BLaER1 (cell line): ENCODE measurements around the gene TMEM31.
A peak's percentile ranks its signal among the peaks of the same experiment; 100 is the strongest.

Experiments used
- H3K27ac ChIP-seq: shearing (Covaris generic); formaldehyde crosslinking; 2 replicates; pipeline ENCODE4 v1.8.1; 2022
- H3K27me3 ChIP-seq: shearing (Covaris generic); formaldehyde crosslinking; 2 replicates; pipeline ENCODE4 v1.8.1; 2022
- H3K36me3 ChIP-seq: shearing (Covaris generic); formaldehyde crosslinking; 2 replicates; pipeline ENCODE4 v1.8.1; 2022
- H3K4me1 ChIP-seq: shearing (Covaris generic); formaldehyde crosslinking; 2 replicates; pipeline ENCODE4 v1.8.1; 2022
- H3K4me2 ChIP-seq: shearing (Covaris generic); formaldehyde crosslinking; 2 replicates; pipeline ENCODE4 v1.8.1; 2022
- H3K4me3 ChIP-seq: shearing (Covaris generic); formaldehyde crosslinking; 2 replicates; pipeline ENCODE4 v1.8.1; 2022
- H3K9ac ChIP-seq: shearing (Covaris generic); formaldehyde crosslinking; 2 replicates; pipeline ENCODE4 v1.8.1; 2022
- H3K9me3 ChIP-seq: shearing (Covaris generic); formaldehyde crosslinking; 2 replicates; pipeline ENCODE4 v1.8.1; 2022
- H4K20me1 ChIP-seq: shearing (Covaris generic); formaldehyde crosslinking; 2 replicates; pipeline ENCODE4 v1.8.1; 2022
- Cebpa-rat ChIP-seq: shearing (Covaris generic); IDR thresholded peaks from 2 replicates; pipeline ENCODE4 v1.8.1; 2022

Gene TMEM31

GRCh38 chrX:103686199-103687072 is 24.3 kb upstream of the TMEM31 start, which contains the start of gene MORF4L2:
TSS of gene MORF4L2 (minus strand) at chrX:103686699. CDS start at chrX:103677027, 9,672 bp downstream.
- H3K27me3 ChIP-seq: no peaks in the 10 kb centered on the region
- H4K20me1 ChIP-seq: peaks cover 15% of the 10 kb centered on the region
- peak within 1 kb of the TSS; percentile 73 for H3K4me3 ChIP-seq
- TF ChIP-seq Cebpa-rat: no peak
- H3K9me3 ChIP-seq: peaks cover 4% of the 10 kb centered on the region; the same call in 1 of the 2 replicates
- H3K36me3 ChIP-seq: peaks cover 14% of the 10 kb centered on the region
- H3K27ac ChIP-seq: peak within 1 kb of the TSS; percentile 88
- H3K4me2 ChIP-seq: peak within 1 kb of the TSS; percentile 71
- peaks cover 16% of the 10 kb centered on the region for H3K4me1 ChIP-seq
- H3K9ac ChIP-seq: peak within 1 kb of the TSS; percentile 85

- no peaks in the 10 kb centered on the region for H3K27me3 ChIP-seq
- H3K9ac ChIP-seq: peak overlapping the region; percentile 82
- peak; percentile 80 for TF ChIP-seq Cebpa-rat
These were observed 23.5 kb upstream of the TMEM31 start for GRCh38 chrX:103687073-103687695.

GRCh38 chrX:103687696-103688201 is 23.0 kb upstream of the TMEM31 start:
- no peaks in the 10 kb centered on the region; the same call in 1 of the 2 replicates for H3K27me3 ChIP-seq
- peaks cover 16% of the 10 kb centered on the region for H3K4me1 ChIP-seq
- peak overlapping the region; percentile 82 for H3K9ac ChIP-seq
- peak overlapping the region; percentile 88 for H3K27ac ChIP-seq
- no peak for TF ChIP-seq Cebpa-rat
- peaks cover 14% of the 10 kb centered on the region for H3K36me3 ChIP-seq
- H3K4me3 ChIP-seq: peak overlapping the region; percentile 73
- H3K4me2 ChIP-seq: peak overlapping the region; percentile 58
- peaks cover 4% of the 10 kb centered on the region; the same call in 1 of the 2 replicates for H3K9me3 ChIP-seq
- peaks cover 14% of the 10 kb centered on the region for H4K20me1 ChIP-seq

More at GRCh38 chrX:103687073-103687695, 23.5 kb upstream of the TMEM31 start:
- peaks cover 14% of the 10 kb centered on the region for H3K36me3 ChIP-seq
- H3K27ac ChIP-seq: peak overlapping the region; percentile 88
- peaks cover 16% of the 10 kb centered on the region for H3K4me1 ChIP-seq
- peaks cover 4% of the 10 kb centered on the region; the same call in 1 of the 2 replicates for H3K9me3 ChIP-seq
- H3K4me3 ChIP-seq: peak overlapping the region; percentile 73
- H3K4me2 ChIP-seq: peak overlapping the region; percentile 58
- peaks cover 14% of the 10 kb centered on the region for H4K20me1 ChIP-seq

- Histone ChIP-seq H3K4me1 (peaks cover 11% of the 10 kb centered on the region), H3K36me3 (peaks cover 9% of the 10 kb centered on the region; the same call in 1 of the 2 replicates), H3K27me3 (no peaks in the 10 kb centered on the region; the same call in 1 of the 2 replicates), H3K27ac (no peak overlapping the region), H4K20me1 (peaks cover 10% of the 10 kb centered on the region), H3K4me2 (no peak overlapping the region), H3K9ac (no peak overlapping the region), H3K4me3 (no peak overlapping the region), H3K9me3 (peaks cover 4% of the 10 kb centered on the region; the same call in 1 of the 2 replicates)
- TF ChIP-seq Cebpa-rat: no peak
These were observed 21.8 kb upstream of the TMEM31 start for GRCh38 chrX:103688946-103689345.

- Histone ChIP-seq H3K36me3 (no peaks in the 10 kb centered on the region), H3K27me3 (no peaks in the 10 kb centered on the region; the same call in 1 of the 2 replicates), H3K9ac (no peak overlapping the region), H3K9me3 (peaks cover 4% of the 10 kb centered on the region; the same call in 1 of the 2 replicates), H3K4me2 (no peak overlapping the region), H4K20me1 (no peaks in the 10 kb centered on the region), H3K4me3 (no peak overlapping the region), H3K27ac (no peak overlapping the region), H3K4me1 (no peaks in the 10 kb centered on the region)
- TF ChIP-seq Cebpa-rat: no peak
These were observed 19.6 kb upstream of the TMEM31 start for GRCh38 chrX:103691059-103691458.

- Histone ChIP-seq H3K4me3 (no peak overlapping the region), H3K27ac (no peak overlapping the region)
- no peak for TF ChIP-seq Cebpa-rat
These were observed 13.0 kb upstream of the TMEM31 start for GRCh38 chrX:103697687-103698086.

GRCh38 chrX:103699243-103699642 is 11.5 kb upstream of the TMEM31 start:
- H3K4me2 ChIP-seq: no peak overlapping the region

More at GRCh38 chrX:103697687-103698086, 13.0 kb upstream of the TMEM31 start:
- Histone ChIP-seq H3K36me3 (no peaks in the 10 kb centered on the region), H3K9ac (no peak overlapping the region), H3K9me3 (no peaks in the 10 kb centered on the region), H3K4me1 (no peaks in the 10 kb centered on the region), H3K4me2 (no peak overlapping the region), H4K20me1 (no peaks in the 10 kb centered on the region), H3K27me3 (no peaks in the 10 kb centered on the region; the same call in 1 of the 2 replicates)

GRCh38 chrX:103704863-103705262 is 5.8 kb upstream of the TMEM31 start:
- TF ChIP-seq Cebpa-rat: no peak
- Histone ChIP-seq H3K9ac (no peak overlapping the region), H3K9me3 (no peaks in the 10 kb centered on the region), H3K4me1 (no peaks in the 10 kb centered on the region), H3K27ac (no peak overlapping the region), H4K20me1 (no peaks in the 10 kb centered on the region), H3K4me3 (no peak overlapping the region), H3K27me3 (no peaks in the 10 kb centered on the region), H3K4me2 (no peak overlapping the region), H3K36me3 (no peaks in the 10 kb centered on the region)

More at GRCh38 chrX:103699243-103699642, 11.5 kb upstream of the TMEM31 start:
- H3K9ac ChIP-seq: no peak overlapping the region
- H4K20me1 ChIP-seq: no peaks in the 10 kb centered on the region
- no peaks in the 10 kb centered on the region for H3K36me3 ChIP-seq
- no peak overlapping the region for H3K27ac ChIP-seq
- no peaks in the 10 kb centered on the region for H3K27me3 ChIP-seq
- no peaks in the 10 kb centered on the region for H3K4me1 ChIP-seq
- TF ChIP-seq Cebpa-rat: no peak
- H3K4me3 ChIP-seq: no peak overlapping the region
- H3K9me3 ChIP-seq: no peaks in the 10 kb centered on the region

GRCh38 chrX:103716962-103717361 is 6.3 kb downstream of the TMEM31 start:
- Histone ChIP-seq H3K4me2 (no peak overlapping the region), H3K9me3 (no peaks in the 10 kb centered on the region), H3K4me3 (no peak overlapping the region), H3K36me3 (no peaks in the 10 kb centered on the region), H3K4me1 (no peaks in the 10 kb centered on the region), H3K27ac (no peak overlapping the region), H4K20me1 (no peaks in the 10 kb centered on the region), H3K27me3 (no peaks in the 10 kb centered on the region), H3K9ac (no peak overlapping the region)
- no peak for TF ChIP-seq Cebpa-rat
